Hepatocyte (in vitro differentiated cells): Measurements from ENCODE around the gene ACAT2. TPM values are rescaled to one million over a fixed set of nuclear protein-coding genes. Genes with fewer than 3 reads are reported as not detected.

Experiments used
- DNase-seq: peaks from one replicate; pipeline ENCODE4 v3.0.0-alpha.2; 2016; ENCODE audit warnings: low spot score
- H2AFZ ChIP-seq: fragments of 200-600 bp; sonication (generic); 2 replicates; pipeline ENCODE4 v1.6.0; 2016; ENCODE audit warnings: antibody characterized with exemption, mild to moderate bottlenecking
- H3K27ac ChIP-seq: fragments of 200-600 bp; sonication (generic); 2 replicates; pipeline ENCODE4 v1.5.1; 2016; ENCODE audit warnings: mild to moderate bottlenecking
- H3K27me3 ChIP-seq: fragments of 200-600 bp; sonication (generic); 2 replicates; pipeline ENCODE4 v1.6.1; 2016
- H3K36me3 ChIP-seq: fragments of 200-600 bp; sonication (generic); replicated peaks from 2 replicates; pipeline ENCODE4 v1.5.1; 2016; ENCODE audit warnings: low read depth; ENCODE audit not compliant: insufficient read depth
- H3K4me1 ChIP-seq: fragments of 200-600 bp; sonication (generic); 2 replicates; pipeline ENCODE4 v1.5.1; 2016; ENCODE audit warnings: mild to moderate bottlenecking, moderate library complexity; ENCODE audit not compliant: insufficient read depth
- H3K4me2 ChIP-seq: fragments of 200-600 bp; sonication (generic); 2 replicates; pipeline ENCODE4 v1.6.0; 2016
- H3K4me3 ChIP-seq: fragments of 200-600 bp; sonication (generic); 2 replicates; pipeline ENCODE4 v1.5.1; 2016; ENCODE audit warnings: mild to moderate bottlenecking
- H3K79me2 ChIP-seq: fragments of 200-600 bp; sonication (generic); 2 replicates; pipeline ENCODE4 v1.6.0; 2017; ENCODE audit warnings: mild to moderate bottlenecking
- H3K9me2 ChIP-seq: fragments of 200-600 bp; sonication (generic); replicated peaks from 2 replicates; pipeline ENCODE4 v1.6.0; 2017; ENCODE audit warnings: mild to moderate bottlenecking; ENCODE audit not compliant: insufficient read depth
- H3K9me3 ChIP-seq: fragments of 200-600 bp; sonication (generic); 2 replicates; pipeline ENCODE4 v1.5.1; 2016; ENCODE audit warnings: low read depth, mild to moderate bottlenecking
- H4K20me1 ChIP-seq: fragments of 200-600 bp; sonication (generic); 2 replicates; pipeline ENCODE4 v1.6.0; 2016; ENCODE audit warnings: mild to moderate bottlenecking; ENCODE audit not compliant: insufficient read depth, poor library complexity, severe bottlenecking
- CTCF ChIP-seq: fragments of 200-600 bp; sonication (generic); IDR thresholded peaks from 2 replicates; pipeline ENCODE4 v1.5.1; 2016; ENCODE audit warnings: antibody characterized with exemption, mild to moderate bottlenecking; ENCODE audit not compliant: poor library complexity
- EZH2 ChIP-seq: fragments of 200-600 bp; sonication (generic); IDR thresholded peaks from 2 replicates; pipeline ENCODE4 v1.6.1; 2016; ENCODE audit warnings: antibody characterized with exemption, mild to moderate bottlenecking, borderline replicate concordance
- EZH2phosphoT487 ChIP-seq: fragments of 200-600 bp; sonication (generic); IDR thresholded peaks from one replicate; pipeline ENCODE4 v1.6.1; 2018; ENCODE audit warnings: antibody characterized with exemption, mild to moderate bottlenecking, low read depth, moderate library complexity; ENCODE audit not compliant: unreplicated experiment, severe bottlenecking
- WGBS: methylation state at CpG from one replicate; pipeline ENCODE4 v1.1.6; 2016; ENCODE audit warnings: low lambda C conversion rate; ENCODE audit errors: missing lambda C conversion rate; 5-methylcytosine and 5-hydroxymethylcytosine counted together
- polyA plus RNA-seq: library from polyadenylated mRNA; unstranded; fragments of >200 nt; fragmentation: Nextera tagmentation; extraction: Ambion mirVana; gene quantifications from 2 replicates; pipeline ENCODE4 v1.2.1, GENCODE V29; 2016
- total RNA-seq: library from RNA; depleted of rRNA; stranded (reverse); fragments of >200 nt; gene quantifications from 2 replicates; pipeline ENCODE4 v1.2.3, GENCODE V29; 2014

Gene ACAT2
- total and polyA plus RNA-seq, 2 experiments from 2014 or later: 67.0 to 98.6 TPM

GRCh38 chr6:159761129-159761872, 544 bp upstream of the ACAT2 start:
- DNase-seq: peak; percentile 49
- H2AFZ ChIP-seq: peak overlapping the region; percentile 92
- peak overlapping the region; percentile 99 for H3K27ac ChIP-seq
- H3K4me2 ChIP-seq: peak overlapping the region; percentile 96
- H3K9me2 ChIP-seq: no peaks in the 10 kb centered on the region
- H3K27me3 ChIP-seq: no peaks in the 10 kb centered on the region
- no peaks in the 10 kb centered on the region for H3K9me3 ChIP-seq
- H3K79me2 ChIP-seq: peaks cover 41% of the 10 kb centered on the region
- H3K36me3 ChIP-seq: no peaks in the 10 kb centered on the region
- TF ChIP-seq EZH2phosphoT487 (no peak), EZH2 (no peak), CTCF (no peak)
- WGBS: 15% methylated on average over 38 of the region's 45 CpGs
- H3K4me3 ChIP-seq: peak overlapping the region; percentile 68
- peaks cover 20% of the 10 kb centered on the region for H3K4me1 ChIP-seq
- no peaks in the 10 kb centered on the region for H4K20me1 ChIP-seq

GRCh38 chr6:159762681-159763293, 942 bp downstream of the ACAT2 start:
- H3K9me3 ChIP-seq: no peaks in the 10 kb centered on the region
- TF ChIP-seq EZH2phosphoT487: no peak
- H3K27ac ChIP-seq: peak overlapping the region; percentile 99
- H3K4me2 ChIP-seq: peak overlapping the region; percentile 96
- no peaks in the 10 kb centered on the region for H3K27me3 ChIP-seq
- H3K4me1 ChIP-seq: peaks cover 20% of the 10 kb centered on the region
- no peaks in the 10 kb centered on the region for H4K20me1 ChIP-seq
- no peaks in the 10 kb centered on the region for H3K9me2 ChIP-seq
- WGBS: 29% methylated on average over 16 of the region's 16 CpGs
- peaks cover 34% of the 10 kb centered on the region for H3K79me2 ChIP-seq
- H3K36me3 ChIP-seq: no peaks in the 10 kb centered on the region
- peak; percentile 57 for DNase-seq
- H3K4me3 ChIP-seq: peak overlapping the region; percentile 84
- peak overlapping the region; percentile 35 for H2AFZ ChIP-seq

- Histone ChIP-seq H3K9me2 (no peaks in the 10 kb centered on the region), H3K4me2 (no peak overlapping the region)
Observed at GRCh38 chr6:159766906-159767305, 5.1 kb downstream of the ACAT2 start.

More at GRCh38 chr6:159766906-159767305, 5.1 kb downstream of the ACAT2 start:
- H3K79me2 ChIP-seq: peaks cover 31% of the 10 kb centered on the region
- no peak overlapping the region for H3K27ac ChIP-seq
- no peaks in the 10 kb centered on the region for H4K20me1 ChIP-seq
- H3K4me1 ChIP-seq: peaks cover 7% of the 10 kb centered on the region
- no peak overlapping the region for H3K4me3 ChIP-seq
- H3K36me3 ChIP-seq: no peaks in the 10 kb centered on the region
- no peak for TF ChIP-seq CTCF
- TF ChIP-seq EZH2phosphoT487: no peak
- no peak for DNase-seq
- no peaks in the 10 kb centered on the region for H3K9me3 ChIP-seq
- H3K27me3 ChIP-seq: no peaks in the 10 kb centered on the region
- no peak overlapping the region for H2AFZ ChIP-seq
